GM13976 (cell line): ENCODE results near the gene RBM12.

ENCODE experiments used
- DNase-seq: peaks from one replicate; pipeline ENCODE4 v3.0.0; 2012; ENCODE audit warnings: low spot score
- CTCF ChIP-seq: IDR thresholded peaks from 2 replicates; pipeline ENCODE4 v1.5.1; 2012; ENCODE audit warnings: borderline replicate concordance, mild to moderate bottlenecking; ENCODE audit not compliant: insufficient read depth; ENCODE audit errors: extremely low read depth, missing control alignments, control extremely low read depth
- in situ Hi-C: fragments of 300-500 bp; cut with MboI; formaldehyde crosslinking; loops from one replicate; pipeline ENCODE4 v1.12.0; 2022; ENCODE audit warnings: low sequenced_read_pairs, mixed read lengths, inconsistent platforms; ENCODE audit not compliant: unreplicated experiment

The RBM12 gene

DNA sequence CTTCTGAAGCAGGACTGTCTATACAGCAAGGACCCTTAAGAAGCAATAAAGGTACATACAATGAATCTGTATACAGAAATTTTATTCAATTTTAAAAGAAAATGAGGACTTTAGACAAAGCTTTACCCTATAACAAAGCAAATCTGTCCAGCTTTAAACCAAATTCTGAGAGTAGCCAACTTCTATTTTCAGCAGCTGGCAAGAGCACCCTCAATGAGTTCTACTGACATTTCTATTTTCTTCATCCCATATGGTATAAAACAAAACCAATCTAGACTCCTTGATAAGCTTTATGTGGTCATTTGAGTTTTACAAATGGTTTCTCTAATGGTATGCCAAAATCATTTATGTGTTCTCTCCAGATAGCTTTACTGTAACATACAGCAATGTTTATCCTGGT lies 12.7 kb downstream of the RBM12 start:
- no peak for TF ChIP-seq CTCF
- in situ Hi-C loops: no loop called here
- no peak for DNase-seq

DNA sequence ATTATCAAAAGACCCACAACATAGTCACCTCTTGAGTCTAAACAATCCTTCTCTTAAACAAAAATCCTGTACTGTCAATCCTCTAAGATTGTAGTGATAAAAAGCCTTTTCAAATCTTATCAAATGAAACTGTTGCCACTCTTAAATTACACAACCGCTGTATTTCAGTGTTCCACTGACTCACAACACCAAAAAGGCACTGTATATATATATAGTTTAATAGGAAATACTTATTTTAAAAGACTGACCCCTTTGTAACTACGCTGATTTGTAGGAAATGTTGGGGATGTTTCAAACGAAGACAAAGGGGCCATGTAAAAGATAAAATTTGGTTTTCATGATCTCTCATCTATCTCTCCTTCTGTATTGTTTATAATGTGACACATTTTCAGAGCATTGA lies 14.1 kb downstream of the RBM12 start:
- DNase-seq: no peak
- no peak for TF ChIP-seq CTCF
- in situ Hi-C loops: no loop called here

DNA sequence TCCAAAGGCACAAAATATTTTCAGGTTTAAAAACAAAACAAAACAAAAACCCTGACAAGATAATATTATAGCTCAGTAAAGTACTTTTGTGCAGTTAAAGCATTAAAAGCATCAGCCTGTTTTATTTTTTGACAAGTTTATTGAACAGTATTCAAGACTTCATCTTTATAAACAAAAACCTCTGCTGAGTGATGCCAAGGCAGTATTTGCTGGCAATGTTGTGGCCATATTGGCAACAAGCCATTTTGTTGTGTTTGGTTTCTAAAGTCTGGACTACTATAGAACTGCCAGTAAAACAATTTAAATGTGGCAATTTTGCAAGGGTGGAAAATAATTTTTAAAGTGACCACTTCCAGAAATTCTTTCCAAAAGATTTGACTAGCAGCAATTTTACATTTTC lies 15.9 kb downstream of the RBM12 start:
- DNase-seq: no peak
- in situ Hi-C loops: no loop called here

DNA sequence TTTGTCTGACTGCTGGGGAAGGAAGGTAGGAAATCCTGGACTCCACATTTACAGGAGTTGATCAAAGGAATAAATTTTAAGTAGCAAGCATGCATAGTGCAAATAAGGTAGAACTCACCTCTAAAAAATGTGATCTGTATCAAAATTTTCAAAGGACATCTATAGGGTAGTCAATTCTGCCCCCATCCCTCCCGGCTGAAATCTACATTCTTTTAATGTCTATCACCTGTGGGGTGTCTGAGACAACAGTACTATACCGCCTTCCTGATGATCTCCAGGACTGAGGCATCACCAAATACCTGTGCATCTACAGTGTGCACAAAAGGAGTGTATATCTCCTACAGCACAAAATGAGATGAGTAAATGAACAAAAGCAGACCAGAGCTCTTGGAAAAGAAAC lies 19.9 kb downstream of the RBM12 start:
- DNase-seq: no peak
- in situ Hi-C loops: no loop called here
- TF ChIP-seq CTCF: no peak

More for the DNA sequence above, 15.9 kb downstream of the RBM12 start:
- TF ChIP-seq CTCF: no peak

- in situ Hi-C loops: no loop called here
- no peak for DNase-seq
- TF ChIP-seq CTCF: no peak
These were observed 21.7 kb downstream of the RBM12 start for GRCh38 chr20:35643045-35643444.

- in situ Hi-C loops: no loop called here
- TF ChIP-seq CTCF: no peak
- DNase-seq: no peak
These were observed 23.0 kb downstream of the RBM12 start for GRCh38 chr20:35641743-35642142.

DNA sequence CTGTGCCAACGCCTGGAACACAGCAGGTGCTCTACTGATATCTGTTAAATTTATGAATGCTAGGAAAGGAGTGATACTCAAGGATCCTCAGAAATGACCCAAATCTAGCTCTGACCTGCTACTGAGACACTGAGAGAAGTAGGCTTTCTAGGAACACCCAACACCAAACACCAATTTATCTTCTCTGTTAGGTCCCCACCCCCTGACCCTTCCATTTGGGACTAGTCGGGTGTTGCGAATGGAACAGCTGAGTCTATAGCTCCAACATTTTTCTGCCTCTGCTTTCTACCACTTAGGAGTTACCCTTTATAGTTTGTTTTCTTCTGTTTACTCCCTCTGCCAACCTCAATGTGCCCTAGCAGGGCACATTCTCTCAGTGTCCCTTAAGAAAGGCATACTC lies 24.0 kb downstream of the RBM12 start:
- in situ Hi-C loops: no loop called here
- no peak for TF ChIP-seq CTCF
- DNase-seq: no peak
